Measurements from ENCODE around the gene SLC25A13. TPM values are rescaled to one million over a fixed set of nuclear protein-coding genes. Genes with fewer than 3 reads are reported as not detected.

Gene SLC25A13
- polyA plus RNA-seq, 1 of the 3 experiments (the other 2 are of a cell fraction), result 16.0 TPM

GRCh38 chr7:96152706-96153105 is 169.2 kb downstream of the SLC25A13 start:
- ChIA-PET CTCF (no interaction called here), POLR2A (no interaction called here)
- H3K27me3 ChIP-seq (ENCODE audit: insufficient read depth), result no peaks in the 10 kb centered on the region
- no peak overlapping the region for H3K9ac ChIP-seq
- no peaks in the 10 kb centered on the region for H4K20me1 ChIP-seq (ENCODE audit: insufficient read depth)
- TF ChIP-seq MEF2A (IDR thresholded peaks at IDR 0.05; ENCODE audit: borderline replicate concordance, low read depth) (no peak), GABPA (IDR thresholded peaks at IDR 0.05; ENCODE audit: low read depth) (no peak), TAF1 (IDR thresholded peaks at IDR 0.05; ENCODE audit: borderline replicate concordance, low read depth, low read length) (no peak), RXRA (IDR thresholded peaks at IDR 0.05; ENCODE audit: borderline replicate concordance, low read depth) (no peak), SIN3A (IDR thresholded peaks at IDR 0.05; ENCODE audit: borderline replicate concordance, low read depth, low read length) (no peak), GATA2 (CRISPR knock-in tag; IDR thresholded peaks at IDR 0.05) (no peak), NRF1 (IDR thresholded peaks at IDR 0.05; ENCODE audit: low read depth, low read length) (no peak), TCF12 (IDR thresholded peaks at IDR 0.05) (no peak), YY1 (IDR thresholded peaks at IDR 0.05; ENCODE audit: low read depth) (no peak), SMC3 (IDR thresholded peaks at IDR 0.05; ENCODE audit: low read depth, low read length) (no peak), FOXM1 (IDR thresholded peaks at IDR 0.05; ENCODE audit: low read depth) (no peak)
- no peaks in the 10 kb centered on the region for H3K9me2 ChIP-seq
- H3K9me3 ChIP-seq, result no peaks in the 10 kb centered on the region
- no peaks in the 10 kb centered on the region for H3F3A ChIP-seq (replicated peaks; ENCODE audit: insufficient read depth)
- no peak overlapping the region for H3K27ac ChIP-seq (ENCODE audit: low read depth in 2 of 2, low read length in 1 of 2)
- WGBS (ENCODE audit: low lambda C conversion rate), result 96% methylated on average over 5 of the region's 5 CpGs
- no peak overlapping the region for H2AFZ ChIP-seq (ENCODE audit: low read depth)
- no peak overlapping the region for H3K4me2 ChIP-seq
- no peaks in the 10 kb centered on the region for H3K4me1 ChIP-seq (ENCODE audit: control insufficient read depth in 1 of 2, insufficient read depth in 2 of 2, low read depth in 1 of 2, low read length in 1 of 2)
- no peak overlapping the region for H3K4me3 ChIP-seq (ENCODE audit: low read depth in 2 of 2, low read length in 1 of 2)
- no peaks in the 10 kb centered on the region for H3K79me2 ChIP-seq (ENCODE audit: insufficient read depth)
- peaks cover 10 to 23% of the 10 kb centered on the region in 2 experiments for H3K36me3 ChIP-seq (replicated peaks in 1 of 2; ENCODE audit: control insufficient read depth in 1 of 2, insufficient read depth in 2 of 2, low read length in 1 of 2)
- DNase-seq, result no peak

GRCh38 chr7:96151889-96152288 is 170.0 kb downstream of the SLC25A13 start:
- no peaks in the 10 kb centered on the region for H3K79me2 ChIP-seq (ENCODE audit: insufficient read depth)
- ChIA-PET CTCF (no interaction called here), POLR2A (no interaction called here)
- no peaks in the 10 kb centered on the region for H3F3A ChIP-seq (replicated peaks; ENCODE audit: insufficient read depth)
- no peaks in the 10 kb centered on the region for H3K4me1 ChIP-seq (ENCODE audit: control insufficient read depth in 1 of 2, insufficient read depth in 2 of 2, low read depth in 1 of 2, low read length in 1 of 2)
- no peaks in the 10 kb centered on the region for H3K9me3 ChIP-seq
- no peak for TF ChIP-seq NFIC (IDR thresholded peaks at IDR 0.05; ENCODE audit: borderline replicate concordance)
- no peak for TF ChIP-seq POLR2AphosphoS5 (IDR thresholded peaks at IDR 0.05; ENCODE audit: low read depth, low read length)
- TF ChIP-seq SMC3 (IDR thresholded peaks at IDR 0.05; ENCODE audit: low read depth, low read length), result no peak
- H3K4me3 ChIP-seq (ENCODE audit: low read depth in 2 of 2, low read length in 1 of 2), result no peak overlapping the region
- 96% methylated on average over 3 of the region's 3 CpGs for WGBS (ENCODE audit: low lambda C conversion rate)
- H4K20me1 ChIP-seq (ENCODE audit: insufficient read depth), result no peaks in the 10 kb centered on the region
- no peak overlapping the region for H3K4me2 ChIP-seq
- no peaks in the 10 kb centered on the region for H3K9me2 ChIP-seq
- no peaks in the 10 kb centered on the region for H3K27me3 ChIP-seq (ENCODE audit: insufficient read depth)
- no peak overlapping the region for H2AFZ ChIP-seq (ENCODE audit: low read depth)
- peaks cover 12 to 28% of the 10 kb centered on the region in 2 experiments for H3K36me3 ChIP-seq (replicated peaks in 1 of 2; ENCODE audit: control insufficient read depth in 1 of 2, insufficient read depth in 2 of 2, low read length in 1 of 2)
- H3K27ac ChIP-seq (ENCODE audit: low read depth in 2 of 2, low read length in 1 of 2), result no peak overlapping the region
- no peak overlapping the region for H3K9ac ChIP-seq
- DNase-seq, result no peak

GRCh38 chr7:96144260-96144526 is 177.7 kb downstream of the SLC25A13 start:
- Histone ChIP-seq H3K36me3 (replicated peaks in 1 of 2; ENCODE audit: control insufficient read depth in 1 of 2, insufficient read depth in 2 of 2, low read length in 1 of 2) (peaks cover 39 to 70% of the 10 kb centered on the region in 2 experiments), H3K4me1 (ENCODE audit: control insufficient read depth in 1 of 2, insufficient read depth in 2 of 2, low read depth in 1 of 2, low read length in 1 of 2) (no peaks in the 10 kb centered on the region), H3K27ac (ENCODE audit: low read depth in 2 of 2, low read length in 1 of 2) (no peak overlapping the region), H3K4me3 (ENCODE audit: low read depth in 2 of 2, low read length in 1 of 2) (no peak overlapping the region), H3F3A (replicated peaks; ENCODE audit: insufficient read depth) (no peaks in the 10 kb centered on the region), H3K27me3 (ENCODE audit: insufficient read depth) (no peaks in the 10 kb centered on the region), H3K9me2 (no peaks in the 10 kb centered on the region), H3K79me2 (ENCODE audit: insufficient read depth) (no peaks in the 10 kb centered on the region), H3K9me3 (no peaks in the 10 kb centered on the region), H2AFZ (ENCODE audit: low read depth) (no peak overlapping the region), H4K20me1 (ENCODE audit: insufficient read depth) (no peaks in the 10 kb centered on the region), H3K9ac (no peak overlapping the region), H3K4me2 (no peak overlapping the region)
- 95% methylated on average over 1 of the region's 1 CpG for WGBS (ENCODE audit: low lambda C conversion rate)
- ChIA-PET CTCF (interaction anchor here (2.1 kb wide), 1 partner anchor 13 kb away, joined by 7 read pairs; no protein-coding TSS in a partner anchor), POLR2A (no interaction called here)
- no peak for DNase-seq
- no peak for TF ChIP-seq USF1 (IDR thresholded peaks at IDR 0.05; ENCODE audit: borderline replicate concordance, low read depth)
- TF ChIP-seq SIN3A (IDR thresholded peaks at IDR 0.05; ENCODE audit: borderline replicate concordance, low read depth, low read length), result no peak
- no peak for TF ChIP-seq FOXJ3 (CRISPR knock-in tag; IDR thresholded peaks at IDR 0.05)
- TF ChIP-seq RCOR1 (IDR thresholded peaks at IDR 0.05; ENCODE audit: low read length), result no peak
- no peak for TF ChIP-seq PBX3 (IDR thresholded peaks at IDR 0.05)
- TF ChIP-seq TEAD4 (IDR thresholded peaks at IDR 0.05; ENCODE audit: borderline replicate concordance, insufficient read depth), result no peak
- no peak for TF ChIP-seq CHD2 (IDR thresholded peaks at IDR 0.05; ENCODE audit: low read length, partially characterized antibody)
- no peak for TF ChIP-seq MEF2A (IDR thresholded peaks at IDR 0.05; ENCODE audit: borderline replicate concordance, low read depth)
- TF ChIP-seq FOXM1 (IDR thresholded peaks at IDR 0.05; ENCODE audit: low read depth), result no peak
- TF ChIP-seq JUND (IDR thresholded peaks at IDR 0.05), result no peak
- no peak for TF ChIP-seq ZBTB33 (IDR thresholded peaks at IDR 0.05; ENCODE audit: borderline replicate concordance, low read depth)
- TF ChIP-seq RFX5 (IDR thresholded peaks at IDR 0.05; ENCODE audit: low read length), result no peak
- no peak for TF ChIP-seq EP300 (IDR thresholded peaks at IDR 0.05; ENCODE audit: borderline replicate concordance in 1 of 2, low read depth in 1 of 2, low read length in 1 of 2)
- TF ChIP-seq POLR2AphosphoS5 (IDR thresholded peaks at IDR 0.05; ENCODE audit: low read depth, low read length), result no peak
